Ishikawa (cell line): ENCODE results near the gene RTKN.

ENCODE experiments used
- CEBPB ChIP-seq: IDR thresholded peaks from 2 replicates; pipeline ENCODE4 v1.6.1; 2012
- CREB1 ChIP-seq: IDR thresholded peaks from 2 replicates; pipeline ENCODE4 v1.6.1; 2012; ENCODE audit warnings: low read depth
- EGR1 ChIP-seq: IDR thresholded peaks from 2 replicates; pipeline ENCODE4 v1.6.1; 2012
- EP300 ChIP-seq: IDR thresholded peaks from 2 replicates; pipeline ENCODE4 v1.6.1; 2012; ENCODE audit warnings: borderline replicate concordance
- FOXM1 ChIP-seq: IDR thresholded peaks from 2 replicates; pipeline ENCODE4 v1.6.1; 2012; ENCODE audit warnings: low read depth, borderline replicate concordance
- MAX ChIP-seq: IDR thresholded peaks from 2 replicates; pipeline ENCODE4 v1.6.1; 2012
- NFIC ChIP-seq: IDR thresholded peaks from 2 replicates; pipeline ENCODE4 v1.6.1; 2012
- RAD21 ChIP-seq: IDR thresholded peaks from 2 replicates; pipeline ENCODE4 v1.6.1; 2012; ENCODE audit warnings: low read depth
- REST ChIP-seq: IDR thresholded peaks from 2 replicates; pipeline ENCODE4 v1.6.1; 2012; ENCODE audit warnings: low read depth, mild to moderate bottlenecking
- TAF1 ChIP-seq: IDR thresholded peaks from 2 replicates; pipeline ENCODE4 v1.6.1; 2012; ENCODE audit warnings: low read depth, mild to moderate bottlenecking
- TCF12 ChIP-seq: IDR thresholded peaks from 2 replicates; pipeline ENCODE4 v1.6.1; 2012; ENCODE audit warnings: low read depth
- TEAD4 ChIP-seq: IDR thresholded peaks from 2 replicates; pipeline ENCODE4 v1.6.1; 2012
- USF1 ChIP-seq: IDR thresholded peaks from 2 replicates; pipeline ENCODE4 v1.6.1; 2012
- YY1 ChIP-seq: IDR thresholded peaks from 2 replicates; pipeline ENCODE4 v1.6.1; 2012; ENCODE audit warnings: low read depth
- ZBTB7A ChIP-seq: IDR thresholded peaks from 2 replicates; pipeline ENCODE4 v1.6.1; 2012; ENCODE audit warnings: low read depth

Gene RTKN

GRCh38 chr2:74439373-74439772 is 2.4 kb downstream of the RTKN start:
- no peak for TF ChIP-seq EGR1
- no peak for TF ChIP-seq TCF12
- no peak for TF ChIP-seq YY1
- TF ChIP-seq TAF1 = no peak
- no peak for TF ChIP-seq TEAD4
- TF ChIP-seq FOXM1 = no peak
- no peak for TF ChIP-seq ZBTB7A
- no peak for TF ChIP-seq CEBPB
- TF ChIP-seq CREB1 = no peak
- TF ChIP-seq RAD21 = no peak
- no peak for TF ChIP-seq NFIC

GRCh38 chr2:74438248-74438647 is 3.5 kb downstream of the RTKN start:
- no peak for TF ChIP-seq CEBPB
- TF ChIP-seq TAF1 = no peak

- no peak for TF ChIP-seq NFIC
- TF ChIP-seq ZBTB7A = no peak
- no peak for TF ChIP-seq CREB1
- TF ChIP-seq TAF1 = no peak
- TF ChIP-seq REST = no peak
- TF ChIP-seq RAD21 = no peak
- TF ChIP-seq TCF12 = no peak
- no peak for TF ChIP-seq EP300
Measured at GRCh38 chr2:74436848-74437695, 4.7 kb downstream of the RTKN start.

- no peak for TF ChIP-seq CREB1
- no peak for TF ChIP-seq TEAD4
- no peak for TF ChIP-seq YY1
- no peak for TF ChIP-seq CEBPB
- no peak for TF ChIP-seq NFIC
- no peak for TF ChIP-seq TAF1
- no peak for TF ChIP-seq TCF12
- no peak for TF ChIP-seq FOXM1
- no peak for TF ChIP-seq USF1
- TF ChIP-seq EP300 = no peak
- no peak for TF ChIP-seq ZBTB7A
Measured at GRCh38 chr2:74436111-74436805, 5.5 kb downstream of the RTKN start.

- TF ChIP-seq USF1 = no peak
- no peak for TF ChIP-seq REST
- TF ChIP-seq TAF1 = no peak
- no peak for TF ChIP-seq YY1
- no peak for TF ChIP-seq CREB1
- TF ChIP-seq MAX = no peak
- no peak for TF ChIP-seq ZBTB7A
- no peak for TF ChIP-seq RAD21
- no peak for TF ChIP-seq TCF12
- TF ChIP-seq EP300 = no peak
- no peak for TF ChIP-seq FOXM1
- no peak for TF ChIP-seq CEBPB
- no peak for TF ChIP-seq TEAD4
- TF ChIP-seq EGR1 = no peak
- TF ChIP-seq NFIC = no peak
Measured at GRCh38 chr2:74430502-74430901, 11.2 kb downstream of the RTKN start.
